Stimulated activated CD8-positive, alpha-beta memory T cell treated with anti-CD3 and anti-CD28 coated beads, Interleukin-2, amount 100 ng/mL, for 1 hour (primary cell): ENCODE results near the gene RASAL2.
"Not testable (repeated sequence)": the region's sequence is repeated elsewhere in the genome, so short reads cannot be mapped to it uniquely, and the experiment has no call there.

Experiments used
- DNase-seq, 2 donors: peaks; one replicate each; pipeline ENCODE4 v3.0.0-alpha.2; 2020; ENCODE audit warnings: low read depth in 2 of 2

RASAL2 gene

GRCh38 chr1:178278916-178279686 lies 185.2 kb downstream of the RASAL2 start:
- DNase-seq: no peak

- DNase-seq: no peak
Measured at GRCh38 chr1:178282949-178283367, 189.1 kb downstream of the RASAL2 start.

DNA sequence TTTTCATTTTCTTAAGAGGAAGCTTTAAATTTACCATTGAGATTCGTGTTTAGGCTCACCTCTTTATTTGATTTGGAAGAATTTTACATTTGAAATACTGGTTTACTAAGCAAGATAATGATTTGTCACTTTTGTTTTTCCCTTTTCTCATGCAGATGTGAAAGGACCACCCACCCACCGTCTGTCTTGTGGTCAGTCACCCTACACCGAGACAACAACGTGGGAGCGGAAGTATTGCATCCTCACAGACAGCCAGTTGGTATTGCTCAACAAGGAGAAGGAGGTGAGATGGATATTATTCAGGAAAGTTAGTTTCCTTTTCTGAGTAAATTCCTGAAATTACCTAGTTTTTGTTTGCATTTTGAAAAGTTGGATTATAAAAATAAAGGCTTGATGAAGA lies 189.5 kb downstream of the RASAL2 start:
- DNase-seq: no peak

DNA sequence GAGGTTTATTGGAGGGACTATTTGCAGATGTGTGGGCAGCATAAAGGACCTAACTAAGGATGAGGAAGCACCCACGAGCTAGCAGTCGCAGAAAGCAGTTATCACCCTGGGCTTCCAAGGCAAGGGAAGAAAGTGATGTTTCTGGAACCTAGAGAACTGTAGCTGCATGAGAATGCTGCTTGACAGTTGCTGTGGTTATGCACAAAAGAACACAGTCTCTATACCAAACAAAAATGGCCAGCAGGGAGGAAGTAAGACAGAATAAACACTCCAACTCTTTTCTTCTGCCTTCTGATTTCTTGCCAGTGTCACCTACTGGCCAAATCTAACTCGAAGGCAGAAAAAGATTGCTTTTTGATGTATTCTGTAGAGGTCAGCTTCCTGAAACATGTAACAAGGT lies 190.2 kb downstream of the RASAL2 start:
- DNase-seq: no peak

DNA sequence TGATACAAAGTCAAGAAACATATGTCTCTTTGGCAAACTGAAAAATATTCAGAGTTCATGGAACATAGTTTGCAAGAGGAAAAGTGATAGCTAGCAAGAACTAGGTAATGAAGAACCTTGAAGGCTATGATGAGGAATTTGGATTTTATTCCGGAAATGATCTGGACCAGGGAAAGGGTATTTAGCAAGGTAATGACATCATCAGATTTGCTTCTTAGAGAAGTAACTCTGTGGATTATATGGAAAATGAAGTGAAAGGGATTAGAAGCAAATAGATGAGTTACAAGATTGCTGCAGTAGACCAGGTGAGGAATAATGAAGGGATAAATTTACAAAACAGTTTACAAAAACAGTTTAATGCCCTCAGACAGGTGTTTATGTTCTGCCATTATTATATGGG lies 197.3 kb downstream of the RASAL2 start:
- DNase-seq: no peak

DNA sequence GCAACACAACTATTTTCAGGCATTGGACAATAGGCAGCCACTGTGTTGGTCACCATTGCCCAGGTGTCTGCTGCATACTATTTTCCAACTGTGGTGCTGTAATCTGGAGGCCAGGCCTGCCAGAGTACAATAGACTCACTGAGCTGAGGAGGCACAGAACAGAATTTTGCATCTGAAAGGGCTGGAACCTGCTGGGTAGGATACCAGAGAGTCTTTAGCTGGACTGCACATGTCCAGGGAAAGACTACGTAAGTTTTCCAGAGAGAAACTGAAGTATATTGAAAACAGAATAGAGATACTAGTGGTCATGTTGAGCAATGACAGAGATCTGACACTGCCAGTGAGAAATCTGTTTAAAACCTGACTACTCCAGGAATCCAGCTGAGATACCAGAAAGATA lies 200.8 kb downstream of the RASAL2 start:
- DNase-seq: no peak

DNA sequence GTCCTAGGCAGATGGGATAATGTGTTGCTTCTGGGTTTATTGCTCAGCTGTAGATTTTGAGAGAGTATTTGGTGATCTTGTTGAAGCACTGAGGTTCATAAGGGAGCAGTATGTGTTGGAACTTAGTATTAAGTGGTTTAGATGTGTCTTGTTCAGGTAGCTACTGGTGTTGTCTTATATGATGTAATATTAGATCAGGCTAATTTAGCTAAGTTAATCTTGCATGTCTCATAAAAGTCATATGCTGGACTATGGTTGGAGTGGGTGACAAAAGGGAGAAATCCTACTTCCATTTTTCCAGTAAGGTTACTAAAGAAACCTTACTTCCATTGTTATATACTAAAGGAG lies 206.4 kb downstream of the RASAL2 start:
- DNase-seq: no peak

DNA sequence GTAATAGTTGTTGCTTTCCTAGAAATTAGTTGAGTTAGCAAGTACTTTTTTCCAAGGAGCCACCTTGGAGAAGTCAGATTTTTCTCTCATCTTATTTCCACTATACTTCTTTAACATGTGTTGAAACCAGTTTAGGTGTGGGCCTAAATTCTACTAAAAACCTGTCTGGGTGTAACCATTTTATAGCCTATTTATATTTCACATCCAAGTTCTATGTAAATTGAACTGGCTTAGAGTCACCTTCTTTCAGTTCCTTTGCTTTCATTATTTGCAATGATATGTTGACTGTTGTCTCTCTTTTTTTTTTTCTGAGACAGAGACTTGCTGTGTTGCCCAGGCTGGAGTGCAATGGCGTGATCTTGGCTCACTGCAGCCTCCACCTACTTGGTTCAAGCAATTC lies 207.2 kb downstream of the RASAL2 start:
- DNase-seq: no peak

GRCh38 chr1:178307264-178307663 lies 213.4 kb downstream of the RASAL2 start:
- DNase-seq: no peak

- no peak for DNase-seq
Measured at GRCh38 chr1:178308438-178308837, 214.5 kb downstream of the RASAL2 start.

DNA sequence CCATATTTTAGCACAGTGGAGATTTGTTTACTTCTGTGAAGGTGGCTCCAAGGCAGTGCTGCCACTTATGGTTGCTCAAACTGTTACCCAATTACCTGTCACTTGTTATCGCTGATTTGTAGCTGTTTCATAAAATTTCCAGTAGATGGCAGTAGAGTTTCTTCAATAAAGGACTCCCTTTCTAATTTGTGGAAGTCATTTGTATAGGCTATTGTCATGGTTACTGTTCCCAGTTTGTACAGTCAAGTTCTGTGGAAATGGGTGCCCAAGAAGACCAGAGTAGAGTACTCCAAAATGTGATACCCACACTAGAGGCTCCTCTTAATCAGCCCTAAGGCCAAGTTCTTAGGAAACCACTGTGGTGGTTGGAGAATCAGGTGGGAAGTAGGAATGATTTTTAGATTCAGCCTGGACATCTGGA lies 216.8 kb downstream of the RASAL2 start:
- DNase-seq: no peak

DNA sequence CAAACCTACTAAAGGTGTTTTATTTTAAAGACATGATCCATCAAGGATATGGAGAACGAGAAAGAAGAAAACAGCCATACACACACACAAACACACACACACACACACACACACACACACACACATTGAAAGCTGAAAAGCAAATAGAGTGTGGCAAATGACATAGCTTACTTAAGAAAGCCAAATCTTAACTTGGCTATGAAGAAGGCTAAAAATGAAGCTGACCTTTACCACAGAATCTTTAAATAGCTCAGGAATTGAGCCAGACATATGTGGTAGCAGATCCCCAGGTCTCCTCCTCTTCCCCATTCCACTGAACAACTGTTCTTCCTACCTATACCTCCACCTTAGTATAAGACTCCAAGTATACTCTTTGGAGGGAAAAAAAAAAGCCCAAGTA lies 217.3 kb downstream of the RASAL2 start:
- no peak for DNase-seq

GRCh38 chr1:178320280-178320982 lies 226.5 kb downstream of the RASAL2 start:
- not testable (repeated sequence) for DNase-seq

DNA sequence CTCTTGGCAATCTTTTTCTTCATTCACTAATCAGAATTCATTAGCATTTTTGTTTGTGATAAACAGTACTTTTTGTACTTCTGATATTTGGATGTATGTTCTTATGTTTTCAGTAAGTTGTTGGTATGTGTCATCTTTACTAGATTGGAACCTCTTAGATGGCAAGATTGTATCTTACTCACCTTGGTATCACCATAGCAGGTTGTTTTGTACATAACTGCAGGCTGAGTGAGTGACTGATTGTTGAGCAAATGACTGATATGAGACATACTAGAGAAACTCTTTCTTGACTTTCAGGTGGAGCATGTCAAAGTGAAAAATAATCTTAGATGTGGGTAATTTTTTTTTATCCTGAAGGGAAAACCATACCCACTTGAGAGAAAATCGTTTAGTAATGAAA lies 229.2 kb downstream of the RASAL2 start:
- DNase-seq: no peak

DNA sequence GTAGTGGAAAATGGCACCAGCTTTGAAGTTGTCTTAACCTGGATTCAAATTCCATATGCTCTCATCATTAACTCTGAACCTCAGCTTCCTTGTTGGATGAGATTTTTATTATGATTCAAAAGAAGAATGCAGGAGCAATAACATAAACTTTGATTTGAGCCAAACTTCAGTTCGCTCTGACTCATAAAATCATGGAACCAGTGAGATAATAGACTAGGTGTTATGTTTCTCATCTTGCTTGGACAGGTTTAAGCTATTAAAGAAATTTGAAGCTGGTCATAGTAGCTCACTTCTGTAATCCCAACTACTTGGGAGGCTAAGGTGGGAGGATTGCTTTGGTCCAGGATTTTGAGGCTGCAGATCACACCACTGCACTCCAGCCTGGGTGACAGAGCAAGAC lies 230.1 kb downstream of the RASAL2 start:
- DNase-seq: no peak

GRCh38 chr1:178328728-178329127 lies 234.8 kb downstream of the RASAL2 start:
- no peak for DNase-seq

DNA sequence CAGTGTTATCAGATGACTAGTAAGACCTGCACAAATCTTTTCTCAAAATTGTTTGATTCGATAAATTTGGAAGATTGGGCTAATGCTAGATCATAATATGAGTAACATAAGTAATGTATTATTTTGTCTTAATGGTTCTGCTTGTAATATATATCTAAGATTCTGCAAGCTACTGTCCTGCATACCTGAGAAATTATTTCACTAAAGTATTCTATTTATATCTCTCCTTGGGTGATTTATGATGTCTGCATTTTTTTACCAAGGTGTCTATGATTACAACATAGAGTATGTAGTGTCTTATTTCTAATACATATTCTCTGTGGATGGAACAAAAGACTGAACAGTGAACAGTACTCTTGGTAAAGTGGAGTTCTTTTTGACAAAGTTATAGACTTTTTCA lies 236.2 kb downstream of the RASAL2 start:
- no peak for DNase-seq

- DNase-seq: no peak
Measured at GRCh38 chr1:178330848-178331497, 237.1 kb downstream of the RASAL2 start.

DNA sequence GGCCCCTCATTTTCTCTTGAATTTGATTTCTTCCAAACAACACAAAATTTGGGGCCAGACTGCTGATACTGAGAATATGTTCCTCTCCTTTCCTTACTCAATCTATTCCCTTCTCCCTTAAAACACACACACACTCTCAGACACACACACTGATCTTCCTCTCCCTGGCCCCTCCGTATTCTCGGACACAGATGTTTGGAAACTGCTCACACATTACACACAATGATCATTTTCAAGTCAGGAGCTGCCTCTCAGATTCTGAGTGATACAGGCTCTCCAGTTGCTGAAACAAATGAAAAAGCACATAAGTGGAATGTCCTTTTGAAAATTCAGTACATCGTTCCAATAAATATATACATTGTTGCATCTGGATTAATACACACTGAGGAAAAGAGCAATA lies 241.5 kb downstream of the RASAL2 start:
- no peak for DNase-seq

DNA sequence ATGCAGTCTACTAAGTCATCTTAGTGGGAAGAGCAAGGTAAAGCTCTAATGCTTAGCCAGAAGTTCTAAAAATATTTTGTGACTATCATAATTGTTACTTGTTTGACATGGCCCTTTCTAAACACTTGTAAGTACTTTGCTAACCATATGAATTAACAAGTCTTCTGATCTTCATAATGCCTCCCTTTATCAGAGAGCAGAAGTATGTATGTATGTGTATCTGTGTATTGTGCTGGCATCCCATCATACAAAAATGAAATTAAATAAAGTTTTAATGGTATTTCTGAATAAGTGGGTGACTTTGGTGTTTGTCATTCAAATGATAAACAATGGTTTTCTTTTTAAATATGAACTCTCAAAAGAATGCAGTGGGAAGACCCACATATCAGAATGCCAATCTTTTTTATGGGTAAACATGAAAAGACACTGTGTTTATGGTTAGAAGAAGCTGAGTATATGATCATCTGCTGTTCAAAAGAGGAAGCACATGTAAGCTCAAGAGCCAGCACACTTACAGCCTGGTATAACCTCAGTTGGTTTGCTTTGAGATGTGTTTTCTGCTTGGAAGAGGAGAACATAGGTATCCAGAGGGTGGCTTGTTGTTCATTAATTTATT lies 243.3 kb downstream of the RASAL2 start:
- DNase-seq: no peak

DNA sequence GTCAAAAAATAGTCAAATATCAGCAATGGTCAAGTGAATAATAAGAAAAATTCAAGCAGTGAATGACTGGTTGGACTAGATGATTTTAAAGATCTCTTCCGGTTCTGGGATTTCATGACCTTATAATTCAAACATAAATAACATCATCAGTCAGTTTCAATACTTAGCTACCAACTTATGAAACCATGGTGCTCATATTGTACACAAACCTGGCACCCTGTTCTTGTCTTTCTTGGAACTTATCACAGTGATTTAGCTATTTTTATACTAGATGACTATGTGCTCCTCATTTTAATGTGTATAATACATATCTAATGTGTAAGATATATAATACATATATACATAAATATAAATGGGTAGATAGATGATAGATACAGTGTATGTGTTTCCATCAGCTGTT lies 245.9 kb downstream of the RASAL2 start:
- no peak for DNase-seq

DNA sequence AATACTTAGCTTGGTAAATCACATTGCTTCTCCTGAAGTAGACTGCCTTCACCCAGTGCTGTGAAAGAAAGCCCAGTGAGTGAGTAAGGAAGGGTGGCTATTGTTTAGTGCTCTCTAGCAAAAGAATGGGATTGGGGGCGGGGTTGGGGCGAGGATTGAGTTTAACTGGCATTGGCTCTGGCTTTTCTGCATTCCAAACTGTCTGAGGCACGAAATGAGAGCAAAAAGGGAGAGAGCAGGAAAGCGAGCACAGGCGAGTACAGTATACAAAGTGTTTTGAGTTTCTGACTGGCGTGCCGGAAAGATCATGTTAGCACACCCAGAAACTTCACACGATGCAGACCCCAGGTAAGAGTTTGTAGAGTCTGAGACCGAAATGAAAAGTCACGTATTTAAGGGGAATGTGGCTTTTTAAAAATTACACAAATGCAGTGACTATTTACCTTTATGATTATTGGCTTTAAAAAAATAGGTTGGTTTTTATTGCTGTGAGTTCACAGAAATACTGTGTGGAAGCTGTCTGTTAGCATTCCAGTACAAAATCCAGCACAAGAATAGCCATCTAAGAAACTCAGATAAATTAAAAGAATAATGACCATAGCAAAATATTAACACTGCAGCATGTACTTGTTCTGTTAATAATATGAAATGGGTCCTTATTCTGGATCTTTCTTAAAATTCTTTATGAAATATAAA lies 247.5 kb downstream of the RASAL2 start:
- DNase-seq: no peak
